Endothelial cell of umbilical vein (primary cell): ENCODE results near the gene ACVR2A. TPM values are rescaled to one million over a fixed set of nuclear protein-coding genes. Genes with fewer than 3 reads are reported as not detected.

Experiments used
- BruUV-seq: library from RNA; stranded (reverse); fragments of 400-500 nt; replicated peaks from 2 replicates; lab custom pipeline; 2021; lab: Mats Ljungman, UMichigan
- CTCF ChIA-PET: fragments of 300-600, 350-600 bp; sonication (Branson Sonifier 250); formaldehyde crosslinking; loops from one replicate; lab custom pipeline; 2021; ENCODE audit warnings: antibody characterized with exemption, inconsistent platforms; lab: Charles Lee
- POLR2A ChIA-PET: fragments of 300-600, 350-600 bp; sonication (Branson Sonifier 250); formaldehyde crosslinking; loops from one replicate; lab custom pipeline; 2021; ENCODE audit warnings: antibody characterized with exemption, inconsistent platforms; lab: Charles Lee
- DNase-seq: peaks from one replicate; pipeline ENCODE4 v3.0.0-alpha.2; 2011; ENCODE audit warnings: low read depth, low spot score
- FAIRE-seq: peaks from 2 replicates; lab custom pipeline; 2011; peaks lifted over from hg19 to GRCh38; lab: Jason Lieb, UNC
- H2AFZ ChIP-seq: 2 replicates; pipeline ENCODE4 v1.6.0; 2012; ENCODE audit warnings: low read depth, low read length, control low read depth, inconsistent platforms
- H3K27ac ChIP-seq: 2 replicates; pipeline ENCODE4 v1.5.1; 2011; ENCODE audit warnings: low read depth, mild to moderate bottlenecking, control low read depth, low read length, moderate library complexity; ENCODE audit not compliant: insufficient read depth
- H3K27me3 ChIP-seq, 2 experiments: 2 replicates each; pipeline versions ENCODE4 v1.6.0 to v1.6.1; 2011; ENCODE audit warnings: low read length in 2 of 2, mixed read lengths in 1 of 2; ENCODE audit not compliant: control insufficient read depth in 2 of 2, insufficient read depth in 2 of 2
- H3K36me3 ChIP-seq, 2 experiments: 2 replicates in 1 of 2; 3 replicates in 1 of 2; pipeline ENCODE4 v1.5.1; 2011; ENCODE audit warnings: low read length in 2 of 2, mild to moderate bottlenecking in 1 of 2, moderate library complexity in 1 of 2; ENCODE audit not compliant: control insufficient read depth in 2 of 2, insufficient read depth in 2 of 2; ENCODE audit errors: extremely low read depth in 1 of 2
- H3K4me1 ChIP-seq: 3 replicates; pipeline ENCODE4 v1.5.1; 2011; ENCODE audit warnings: mild to moderate bottlenecking, low read length; ENCODE audit not compliant: control insufficient read depth, insufficient read depth; ENCODE audit errors: extremely low read depth
- H3K4me2 ChIP-seq: 2 replicates; pipeline ENCODE4 v1.6.1; 2011; ENCODE audit warnings: low read length, control low read depth, mixed read lengths; ENCODE audit not compliant: insufficient read depth
- H3K4me3 ChIP-seq, 3 experiments: fragments of 200-600 bp in 1 of 3; sonication (generic), shearing (Covaris generic) in 1 of 3; replicated peaks in 1 of 3; 2 replicates each; pipeline ENCODE4 v1.5.1; 2011 to 2016; ENCODE audit warnings: control low read depth in 3 of 3, low read length in 3 of 3, mild to moderate bottlenecking in 2 of 3, inconsistent platforms in 1 of 3, low read depth in 1 of 3, moderate library complexity in 1 of 3; ENCODE audit not compliant: insufficient read depth in 1 of 3
- H3K79me2 ChIP-seq: 2 replicates; pipeline ENCODE4 v1.6.0; 2012; ENCODE audit warnings: low read length, inconsistent platforms; ENCODE audit not compliant: control insufficient read depth, insufficient read depth
- H3K9ac ChIP-seq: replicated peaks from 2 replicates; pipeline ENCODE3; 2011; ENCODE audit warnings: low read length, control low read depth; ENCODE audit not compliant: insufficient read depth; ENCODE audit errors: extremely low read depth
- H3K9me1 ChIP-seq: replicated peaks from 3 replicates; pipeline ENCODE4 v1.6.0; 2011; ENCODE audit warnings: mild to moderate bottlenecking, low read length; ENCODE audit not compliant: control insufficient read depth, insufficient read depth; ENCODE audit errors: extremely low read depth
- H3K9me3 ChIP-seq: replicated peaks from 2 replicates; pipeline ENCODE4 v1.5.1; 2012; ENCODE audit warnings: low read length, inconsistent platforms; ENCODE audit not compliant: control insufficient read depth, insufficient read depth
- H4K20me1 ChIP-seq: replicated peaks from 2 replicates; pipeline ENCODE3; 2011; ENCODE audit warnings: mild to moderate bottlenecking, low read length; ENCODE audit not compliant: control insufficient read depth, insufficient read depth; ENCODE audit errors: extremely low read depth
- CTCF ChIP-seq, 2 donors: IDR thresholded peaks; 1 replicate in 1 of 2; 2 replicates in 1 of 2; pipeline ENCODE4 v1.5.1; 2011; ENCODE audit warnings: low read length in 2 of 2, mild to moderate bottlenecking in 2 of 2, moderate library complexity in 2 of 2, control low read depth in 1 of 2, inconsistent platforms in 1 of 2, low read depth in 1 of 2; ENCODE audit not compliant: insufficient read depth in 1 of 2; ENCODE audit errors: extremely low read depth in 1 of 2
- EZH2 ChIP-seq: IDR thresholded peaks from 2 replicates; pipeline ENCODE4 v1.6.1; 2012; ENCODE audit warnings: borderline replicate concordance, low read depth, mild to moderate bottlenecking, moderate library complexity, low read length, inconsistent platforms; ENCODE audit not compliant: severe bottlenecking
- FOS ChIP-seq: IDR thresholded peaks from 2 replicates; pipeline ENCODE4 v1.6.1; 2011; ENCODE audit warnings: mild to moderate bottlenecking, low read length, moderate library complexity, borderline replicate concordance; ENCODE audit not compliant: insufficient read depth
- GATA2 ChIP-seq: IDR thresholded peaks from 2 replicates; pipeline ENCODE4 v1.7.0; 2011; ENCODE audit warnings: low read depth, mild to moderate bottlenecking, moderate library complexity, mixed read lengths, low read length; ENCODE audit not compliant: insufficient read length, insufficient read depth
- JUN ChIP-seq: IDR thresholded peaks from 2 replicates; pipeline ENCODE4 v1.6.1; 2011; ENCODE audit warnings: borderline replicate concordance, low read depth; ENCODE audit not compliant: insufficient read length, insufficient read depth
- MAX ChIP-seq: IDR thresholded peaks from 2 replicates; pipeline ENCODE4 v1.6.1; 2011; ENCODE audit not compliant: insufficient read depth, insufficient read length
- MYC ChIP-seq: IDR thresholded peaks from one replicate; pipeline ENCODE4 v1.6.1; 2011; ENCODE audit warnings: mild to moderate bottlenecking, low read depth, low read length
- POLR2A ChIP-seq: IDR thresholded peaks from 2 replicates; pipeline ENCODE4 v1.6.1; 2012; ENCODE audit warnings: low read depth, mild to moderate bottlenecking, control low read depth, low read length
- POLR2AphosphoS5 ChIP-seq: IDR thresholded peaks from 2 replicates; pipeline ENCODE4 v1.6.1; 2012; ENCODE audit warnings: low read depth, mild to moderate bottlenecking, control low read depth, low read length, moderate library complexity; ENCODE audit not compliant: insufficient read depth
- dilution Hi-C: fragments of 300-500 bp; cut with MboI; formaldehyde crosslinking; loops from one replicate; pipeline ENCODE4 v1.15.0; 2019; ENCODE audit warnings: low sequenced_read_pairs; ENCODE audit not compliant: extremely low pct_ligation_motif_present
- intact Hi-C: fragments of 100-400 bp; cut with micrococcal nuclease; formaldehyde crosslinking; loops from one replicate; pipeline ENCODE4 v1.10.0; 2022
- polyA plus RNA-seq, 4 experiments: library from polyadenylated mRNA; depleted of rRNA in 3 of 4; stranded (reverse) in 3 of 4; unstranded in 1 of 4; fragments of >200 nt; gene quantifications; 2 replicates each; pipeline versions ENCODE4 v1.2.1 to v1.2.3, GENCODE V29; 2011 to 2012; ENCODE audit warnings: missing spikeins in 1 of 4
- total RNA-seq: library from RNA; stranded (reverse); gene quantifications from 2 replicates; pipeline ENCODE4 v1.2.3, GENCODE V29; 2021

The ACVR2A gene
- total and polyA plus RNA-seq, 2 donors (not counting 3 experiments of a cell fraction or from before 2014, with no cell fraction given): 1.7 to 7.9 TPM

- no peak for FAIRE-seq
- no TSS peak for BruUV-seq
These were observed 131.3 kb downstream of the ACVR2A start for GRCh38 chr2:147976102-147976501.

More at GRCh38 chr2:147976102-147976501, 131.3 kb downstream of the ACVR2A start:
- intact Hi-C loops (no loop called here), dilution Hi-C loops (no loop called here)
- Histone ChIP-seq H3K4me2 (no peak overlapping the region), H3K36me3 (no peaks in the 10 kb centered on the region), H3K79me2 (peaks cover 3% of the 10 kb centered on the region), H3K27ac (no peak overlapping the region), H3K9me3 (no peaks in the 10 kb centered on the region), H3K9ac (no peak overlapping the region), H4K20me1 (peaks cover 2% of the 10 kb centered on the region), H3K4me1 (no peaks in the 10 kb centered on the region), H3K4me3 (no peak overlapping the region), H2AFZ (no peak overlapping the region), H3K27me3 (no peaks in the 10 kb centered on the region), H3K9me1 (no peaks in the 10 kb centered on the region)
- CTCF ChIA-PET: interaction anchor here (2.1 kb wide), 1 partner anchor 533 kb away, joined by 9 read pairs; no protein-coding TSS in a partner anchor
- POLR2A ChIA-PET: no interaction called here
- TF ChIP-seq GATA2 (no peak), JUN (no peak), EZH2 (no peak), POLR2AphosphoS5 (no peak), MAX (no peak), CTCF (IDR thresholded peaks at IDR 0.05; ENCODE audit: extremely low read depth in 1 of 2, insufficient read depth in 1 of 2, low read depth in 1 of 2, low read length in 2 of 2) (no peak), POLR2A (no peak), MYC (no peak), FOS (no peak)
- DNase-seq: no peak
